DND-41 (cell line): ENCODE results near the gene OPTC.

Source experiments
- ATAC-seq: fragments of 200-7000 bp; cut with Tn5 transposase; 3 replicates; pipeline ENCODE4 v1.9.1; 2021; ENCODE audit warnings: low read depth; ENCODE audit not compliant: insufficient read depth
- DNase-seq: peaks from one replicate; pipeline ENCODE4 v3.0.0-alpha.2; 2020
- H2AFZ ChIP-seq: 2 replicates; pipeline ENCODE4 v1.6.0; 2012; ENCODE audit warnings: low read depth, low read length
- H3K27ac ChIP-seq: 2 replicates; pipeline ENCODE4 v1.5.1; 2012; ENCODE audit warnings: low read length, inconsistent platforms
- H3K27me3 ChIP-seq: fragments of 200-600 bp; sonication (generic); 2 replicates; pipeline ENCODE4 v1.6.0; 2012; ENCODE audit warnings: low read length, mild to moderate bottlenecking, inconsistent platforms; ENCODE audit not compliant: insufficient read depth, poor library complexity
- H3K36me3 ChIP-seq: 2 replicates; pipeline ENCODE4 v1.5.1; 2012; ENCODE audit warnings: low read length, inconsistent platforms; ENCODE audit not compliant: insufficient read depth
- H3K4me1 ChIP-seq: 2 replicates; pipeline ENCODE4 v1.5.1; 2012; ENCODE audit warnings: mild to moderate bottlenecking, low read length; ENCODE audit not compliant: insufficient read depth
- H3K4me2 ChIP-seq: 2 replicates; pipeline ENCODE4 v1.6.0; 2012; ENCODE audit warnings: mild to moderate bottlenecking, moderate library complexity, low read length, inconsistent platforms; ENCODE audit not compliant: insufficient read depth
- H3K4me3 ChIP-seq, 2 experiments: fragments of 200-600 bp in 1 of 2; shearing (Covaris generic) in 1 of 2; 2 replicates each; pipeline ENCODE4 v1.5.1; 2012 to 2016; ENCODE audit warnings: inconsistent platforms in 2 of 2, low read length in 2 of 2, mild to moderate bottlenecking in 2 of 2, low read depth in 1 of 2, moderate library complexity in 1 of 2
- H3K79me2 ChIP-seq: 2 replicates; pipeline ENCODE4 v1.6.0; 2012; ENCODE audit warnings: low read length, inconsistent platforms; ENCODE audit not compliant: insufficient read depth
- H3K9ac ChIP-seq: 2 replicates; pipeline ENCODE4 v1.6.0; 2012; ENCODE audit warnings: low read depth, mild to moderate bottlenecking, inconsistent platforms, low read length, moderate library complexity
- H3K9me3 ChIP-seq: 2 replicates; pipeline ENCODE4 v1.5.1; 2012; ENCODE audit warnings: low read length, moderate library complexity, mild to moderate bottlenecking, inconsistent platforms; ENCODE audit not compliant: insufficient read depth, severe bottlenecking
- H4K20me1 ChIP-seq: 2 replicates; pipeline ENCODE4 v1.6.0; 2012; ENCODE audit warnings: low read length; ENCODE audit not compliant: insufficient read depth
- EZH2 ChIP-seq: IDR thresholded peaks from 3 replicates; pipeline ENCODE4 v1.6.1; 2012; ENCODE audit warnings: borderline replicate concordance, low read depth, mild to moderate bottlenecking, moderate library complexity, low read length, inconsistent platforms; ENCODE audit not compliant: severe bottlenecking
- TF ChIP-seq, protein P1 (sequence below): IDR thresholded peaks from 2 replicates; pipeline ENCODE4 v1.5.1; 2012; ENCODE audit warnings: borderline replicate concordance, low read length, moderate library complexity, mild to moderate bottlenecking; ENCODE audit not compliant: poor library complexity, severe bottlenecking; ENCODE audit errors: extremely low read depth

Gene OPTC

DNA sequence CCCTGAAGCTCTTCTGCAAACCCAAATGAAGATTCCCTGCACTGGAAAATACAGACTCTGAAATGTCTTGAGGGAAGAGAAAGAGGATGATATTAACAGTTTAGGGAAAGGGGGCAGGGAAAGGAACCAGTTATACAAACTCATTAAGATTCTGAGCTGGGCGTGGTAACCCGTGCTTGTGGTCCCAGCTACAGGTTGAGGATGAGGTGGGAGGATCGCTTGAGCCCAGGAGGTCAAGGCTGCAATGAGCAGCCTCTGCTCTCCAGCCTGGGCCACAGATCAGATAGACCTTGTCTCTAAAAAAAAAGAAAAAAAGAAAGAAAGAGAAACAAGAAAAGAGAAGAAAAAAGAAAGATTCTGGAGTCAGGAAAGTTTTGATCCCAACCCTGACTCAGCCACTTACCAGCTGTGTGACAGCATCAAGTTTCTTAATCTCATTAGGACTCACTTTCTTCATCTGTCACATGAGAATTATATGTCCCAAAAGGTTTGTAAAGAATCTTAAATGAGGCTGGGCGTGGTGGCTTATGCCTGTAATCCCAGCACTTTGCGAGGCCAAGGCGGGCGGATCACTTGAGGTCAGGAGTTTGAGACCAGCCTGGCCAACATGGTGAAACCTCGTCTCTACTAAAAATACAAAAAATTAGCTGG lies 53.9 kb downstream of the OPTC start:
- no peak overlapping the region for H3K27ac ChIP-seq
- H3K4me3 ChIP-seq, result no peak overlapping the region
- H3K4me2 ChIP-seq, result no peak overlapping the region
- no peaks in the 10 kb centered on the region for H4K20me1 ChIP-seq
- TF ChIP-seq, protein P1, sequence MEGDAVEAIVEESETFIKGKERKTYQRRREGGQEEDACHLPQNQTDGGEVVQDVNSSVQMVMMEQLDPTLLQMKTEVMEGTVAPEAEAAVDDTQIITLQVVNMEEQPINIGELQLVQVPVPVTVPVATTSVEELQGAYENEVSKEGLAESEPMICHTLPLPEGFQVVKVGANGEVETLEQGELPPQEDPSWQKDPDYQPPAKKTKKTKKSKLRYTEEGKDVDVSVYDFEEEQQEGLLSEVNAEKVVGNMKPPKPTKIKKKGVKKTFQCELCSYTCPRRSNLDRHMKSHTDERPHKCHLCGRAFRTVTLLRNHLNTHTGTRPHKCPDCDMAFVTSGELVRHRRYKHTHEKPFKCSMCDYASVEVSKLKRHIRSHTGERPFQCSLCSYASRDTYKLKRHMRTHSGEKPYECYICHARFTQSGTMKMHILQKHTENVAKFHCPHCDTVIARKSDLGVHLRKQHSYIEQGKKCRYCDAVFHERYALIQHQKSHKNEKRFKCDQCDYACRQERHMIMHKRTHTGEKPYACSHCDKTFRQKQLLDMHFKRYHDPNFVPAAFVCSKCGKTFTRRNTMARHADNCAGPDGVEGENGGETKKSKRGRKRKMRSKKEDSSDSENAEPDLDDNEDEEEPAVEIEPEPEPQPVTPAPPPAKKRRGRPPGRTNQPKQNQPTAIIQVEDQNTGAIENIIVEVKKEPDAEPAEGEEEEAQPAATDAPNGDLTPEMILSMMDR, result no peak
- TF ChIP-seq EZH2, result no peak
- H3K9ac ChIP-seq, result no peak overlapping the region
- no peak overlapping the region for H2AFZ ChIP-seq
- H3K79me2 ChIP-seq, result no peaks in the 10 kb centered on the region
- no peaks in the 10 kb centered on the region for H3K4me1 ChIP-seq
- ATAC-seq, result no peak
- no peak for DNase-seq
- no peaks in the 10 kb centered on the region for H3K27me3 ChIP-seq
- H3K36me3 ChIP-seq, result no peaks in the 10 kb centered on the region
- H3K9me3 ChIP-seq, result no peaks in the 10 kb centered on the region

DNA sequence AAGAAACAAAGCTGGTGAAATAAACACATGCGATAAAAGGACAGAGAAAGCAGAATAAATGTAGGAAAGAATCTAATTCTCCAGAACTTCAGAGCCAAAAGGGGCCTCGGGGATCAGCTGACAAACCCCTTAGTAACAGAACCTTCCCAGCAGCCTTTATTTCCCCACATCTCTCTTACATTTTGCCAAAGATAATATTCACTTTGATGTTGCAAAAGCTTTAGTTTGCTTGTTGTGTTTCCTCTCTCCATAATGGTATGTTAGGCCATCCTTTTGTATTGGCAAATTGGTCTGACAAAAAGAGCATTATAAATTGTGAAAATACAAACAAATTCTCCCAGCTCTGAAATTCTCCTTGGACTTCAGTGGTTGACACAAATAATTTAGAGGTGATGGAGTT lies 54.9 kb downstream of the OPTC start:
- H4K20me1 ChIP-seq, result no peaks in the 10 kb centered on the region
- no peaks in the 10 kb centered on the region for H3K79me2 ChIP-seq
- H3K27me3 ChIP-seq, result no peaks in the 10 kb centered on the region
- no peak overlapping the region for H3K4me3 ChIP-seq
- H3K9me3 ChIP-seq, result no peaks in the 10 kb centered on the region
- no peak overlapping the region for H3K9ac ChIP-seq
- no peaks in the 10 kb centered on the region for H3K36me3 ChIP-seq
- TF ChIP-seq EZH2, result no peak
- TF ChIP-seq, protein P1, result no peak
- no peak overlapping the region for H2AFZ ChIP-seq
- ATAC-seq, result no peak
- H3K27ac ChIP-seq, result no peak overlapping the region
- H3K4me1 ChIP-seq, result no peaks in the 10 kb centered on the region
- H3K4me2 ChIP-seq, result no peak overlapping the region
- no peak for DNase-seq

DNA sequence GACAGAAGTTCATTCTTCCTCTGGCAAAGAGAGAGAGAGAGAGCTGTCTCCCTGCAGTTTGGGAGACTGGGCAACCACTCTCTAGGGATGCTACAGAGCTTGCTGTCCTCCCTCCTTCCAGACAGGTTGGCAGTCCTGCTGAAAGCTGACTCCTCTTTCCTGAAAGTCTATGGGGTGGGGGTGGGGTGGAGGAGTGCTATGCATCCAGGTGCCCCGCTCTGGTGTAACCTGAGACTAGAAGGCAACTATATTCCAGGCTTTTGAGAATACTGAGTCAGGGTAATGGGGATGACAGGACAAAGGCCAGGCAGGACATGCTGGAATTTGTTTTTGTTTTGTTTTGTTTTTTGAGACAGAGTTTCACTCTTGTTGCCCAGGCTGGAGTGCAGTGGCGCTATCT lies 55.4 kb downstream of the OPTC start:
- H3K4me2 ChIP-seq, result no peak overlapping the region
- TF ChIP-seq, protein P1, result no peak
- TF ChIP-seq EZH2, result no peak
- no peaks in the 10 kb centered on the region for H3K4me1 ChIP-seq
- no peak overlapping the region for H3K27ac ChIP-seq
- no peak overlapping the region for H2AFZ ChIP-seq
- no peak overlapping the region for H3K9ac ChIP-seq
- no peaks in the 10 kb centered on the region for H3K79me2 ChIP-seq
- no peaks in the 10 kb centered on the region for H3K9me3 ChIP-seq
- H3K36me3 ChIP-seq, result no peaks in the 10 kb centered on the region
- H3K27me3 ChIP-seq, result no peaks in the 10 kb centered on the region
- H3K4me3 ChIP-seq, result no peak overlapping the region
- H4K20me1 ChIP-seq, result no peaks in the 10 kb centered on the region
- DNase-seq, result no peak
- ATAC-seq, result no peak
